Activated CD8-positive, alpha-beta memory T cell treated with anti-CD3 and anti-CD28 coated beads, Interleukin-2, amount 10 ng/mL, durations not matched to agents 7 days and 5 days (primary cell): ENCODE measurements around the gene NSMCE1. TPM values are rescaled to one million over a fixed set of nuclear protein-coding genes. Genes with fewer than 3 reads are reported as not detected.

Source experiments
- ATAC-seq: fragments of 150-1000 bp; cut with Tn5 transposase; one replicate; pipeline ENCODE4 v1.10.0; 2021; ENCODE audit warnings: moderate library complexity
- CTCF ChIA-PET: fragments of 350-600 bp; sonication (Branson Sonifier 250); formaldehyde crosslinking; loops from one replicate; lab custom pipeline; 2021; ENCODE audit warnings: antibody characterized with exemption; lab: Charles Lee
- DNase-seq: peaks from one replicate; pipeline ENCODE4 v3.0.0-alpha.2; 2020
- H3K27ac Mint-ChIP-seq: one replicate; pipeline ENCODE4 v1.8.0; 2021; ENCODE audit warnings: mild to moderate bottlenecking, mixed read lengths
- H3K27me3 Mint-ChIP-seq: one replicate; pipeline ENCODE4 v1.8.0; 2021; ENCODE audit warnings: mixed read lengths
- H3K36me3 Mint-ChIP-seq: one replicate; pipeline ENCODE4 v1.8.0; 2021; ENCODE audit warnings: mild to moderate bottlenecking, mixed read lengths
- H3K4me1 Mint-ChIP-seq: one replicate; pipeline ENCODE4 v1.8.0; 2021; ENCODE audit warnings: mixed read lengths
- H3K4me3 Mint-ChIP-seq: one replicate; pipeline ENCODE4 v1.8.0; 2021; ENCODE audit warnings: mild to moderate bottlenecking, moderate library complexity, mixed read lengths
- H3K9me3 Mint-ChIP-seq: one replicate; pipeline ENCODE4 v1.8.0; 2022; ENCODE audit warnings: low read depth, mixed read lengths
- total RNA-seq, 2 experiments: library from RNA; stranded (reverse); gene quantifications; one replicate each; pipeline ENCODE4 v1.2.3, GENCODE V29; 2021

Gene NSMCE1
- total RNA-seq, 2 experiments from 2014 or later = 75.9 to 94.0 TPM

GRCh38 chr16:27228045-27228444 lies 40.5 kb downstream of the NSMCE1 start:
- Mint-ChIP-seq H3K4me3 (no peak overlapping the region), H3K4me1 (peaks cover 64% of the 10 kb centered on the region), H3K27ac (no peak overlapping the region), H3K27me3 (no peaks in the 10 kb centered on the region), H3K36me3 (peaks cover 24% of the 10 kb centered on the region), H3K9me3 (no peaks in the 10 kb centered on the region)
- ATAC-seq (no peak), DNase-seq (no peak)
- CTCF ChIA-PET = interaction anchor here (3.5 to 8.1 kb wide), 2 partner anchors 48 to 140 kb away, joined by 16 to 64 read pairs; no protein-coding TSS in a partner anchor

GRCh38 chr16:27226976-27227705 lies 41.4 kb downstream of the NSMCE1 start:
- no peaks in the 10 kb centered on the region for H3K9me3 Mint-ChIP-seq
- H3K36me3 Mint-ChIP-seq = peaks cover 19% of the 10 kb centered on the region
- DNase-seq = no peak
- H3K27ac Mint-ChIP-seq = no peak overlapping the region
- CTCF ChIA-PET = interaction anchor here (3.5 to 8.1 kb wide), 2 partner anchors 48 to 141 kb away, joined by 16 to 64 read pairs; no protein-coding TSS in a partner anchor
- ATAC-seq = no peak
- no peak overlapping the region for H3K4me3 Mint-ChIP-seq
- no peaks in the 10 kb centered on the region for H3K27me3 Mint-ChIP-seq
- H3K4me1 Mint-ChIP-seq = peaks cover 55% of the 10 kb centered on the region

- no peaks in the 10 kb centered on the region for H3K27me3 Mint-ChIP-seq
- H3K4me1 Mint-ChIP-seq = peaks cover 48% of the 10 kb centered on the region
- peaks cover 15% of the 10 kb centered on the region for H3K36me3 Mint-ChIP-seq
- DNase-seq (no peak), ATAC-seq (no peak)
- no peak overlapping the region for H3K4me3 Mint-ChIP-seq
- no peaks in the 10 kb centered on the region for H3K9me3 Mint-ChIP-seq
- CTCF ChIA-PET = interaction anchor here (0.9 to 8.1 kb wide), 5 partner anchors 10 to 241 kb away, joined by 3 to 64 read pairs (median 8); no protein-coding TSS in a partner anchor
- H3K27ac Mint-ChIP-seq = peak overlapping the region; percentile 77
These were observed 42.1 kb downstream of the NSMCE1 start for GRCh38 chr16:27226476-27226875.

DNA sequence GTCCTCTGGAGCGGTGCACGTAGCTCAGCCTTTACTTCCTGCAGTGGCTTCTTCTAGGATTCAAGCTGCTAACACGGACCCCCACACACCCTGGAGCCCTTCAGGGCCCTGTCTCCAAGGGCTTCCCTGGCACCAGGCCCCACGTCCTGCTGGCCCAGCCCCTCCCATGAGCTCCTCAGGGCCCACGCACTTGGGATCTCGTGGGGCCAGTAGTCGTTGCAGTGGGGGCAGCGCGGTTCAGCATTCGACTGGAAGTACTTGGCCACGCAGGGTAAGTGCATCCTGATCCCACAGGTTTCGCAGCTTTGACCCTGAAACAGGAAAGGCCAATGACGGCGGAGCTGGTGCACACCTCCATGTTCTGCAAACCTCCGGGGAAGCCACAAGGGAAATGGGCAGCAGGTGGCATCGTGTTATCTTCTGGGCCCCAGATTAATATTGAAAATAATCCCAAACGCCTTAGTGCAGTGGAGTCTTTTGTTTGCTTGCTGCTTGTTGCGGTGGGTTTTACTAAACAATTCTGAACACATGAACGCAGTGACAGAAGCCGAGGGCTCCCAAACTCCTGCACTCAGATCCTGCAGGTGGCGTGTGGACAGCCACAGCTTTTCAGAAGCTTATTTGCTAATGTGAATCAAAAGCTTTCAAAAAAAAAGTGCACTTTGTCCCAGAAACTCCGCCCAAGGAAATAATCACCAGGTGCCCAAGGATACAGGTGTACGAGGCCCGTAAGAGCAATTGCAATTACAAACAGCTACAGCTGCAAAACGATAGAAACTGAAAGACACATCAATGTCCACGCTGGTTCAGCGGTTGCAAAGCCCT lies 42.8 kb downstream of the NSMCE1 start:
- H3K27me3 Mint-ChIP-seq = no peaks in the 10 kb centered on the region
- H3K4me3 Mint-ChIP-seq = no peak overlapping the region
- peaks cover 11% of the 10 kb centered on the region for H3K36me3 Mint-ChIP-seq
- DNase-seq (no peak), ATAC-seq (no peak)
- CTCF ChIA-PET = interaction anchor here (0.9 to 8.1 kb wide), 7 partner anchors 9 to 242 kb away, joined by 3 to 64 read pairs (median 8); no protein-coding TSS in a partner anchor
- H3K4me1 Mint-ChIP-seq = peaks cover 41% of the 10 kb centered on the region
- H3K9me3 Mint-ChIP-seq = no peaks in the 10 kb centered on the region
- H3K27ac Mint-ChIP-seq = peak overlapping the region; percentile 77

- Mint-ChIP-seq H3K36me3 (peaks cover 8% of the 10 kb centered on the region), H3K4me3 (no peak overlapping the region), H3K27ac (no peak overlapping the region), H3K4me1 (peaks cover 32% of the 10 kb centered on the region), H3K27me3 (no peaks in the 10 kb centered on the region), H3K9me3 (no peaks in the 10 kb centered on the region)
- ATAC-seq (no peak), DNase-seq (no peak)
- CTCF ChIA-PET = interaction anchor here (1.1 to 8.1 kb wide), 5 partner anchors 10 to 145 kb away, joined by 3 to 64 read pairs (median 13); no protein-coding TSS in a partner anchor
These were observed 43.8 kb downstream of the NSMCE1 start for GRCh38 chr16:27224741-27225300.

DNA sequence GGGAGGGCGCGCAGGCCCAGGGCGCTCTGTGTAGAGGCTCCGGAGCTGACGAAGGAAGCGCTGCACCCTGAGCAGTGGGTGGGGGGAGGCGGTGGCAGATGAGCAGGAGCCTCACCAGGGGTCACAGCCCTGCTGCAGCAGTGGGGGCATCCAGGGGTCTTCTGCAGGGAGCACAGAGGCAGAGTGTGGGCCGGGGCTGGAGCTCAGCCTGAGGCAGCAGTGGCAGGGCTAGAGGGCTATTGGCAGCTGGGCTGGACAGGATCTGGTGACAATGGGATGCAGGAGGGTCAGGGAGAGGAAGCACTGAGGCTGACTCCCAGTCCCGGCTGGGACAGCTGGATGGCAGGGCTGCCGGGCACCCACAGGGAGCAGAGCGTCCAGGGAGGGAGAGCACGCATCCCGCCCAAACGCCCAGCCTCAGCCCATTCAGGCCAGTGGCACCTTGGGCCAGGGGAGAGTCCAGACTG lies 44.3 kb downstream of the NSMCE1 start:
- no peak for ATAC-seq
- Mint-ChIP-seq H3K4me1 (peaks cover 28% of the 10 kb centered on the region), H3K4me3 (no peak overlapping the region), H3K9me3 (no peaks in the 10 kb centered on the region), H3K27me3 (no peaks in the 10 kb centered on the region), H3K27ac (no peak overlapping the region), H3K36me3 (peaks cover 8% of the 10 kb centered on the region)
- DNase-seq = no peak
- CTCF ChIA-PET = interaction anchor here (1.1 to 8.1 kb wide), 4 partner anchors 11 to 146 kb away, joined by 3 to 64 read pairs (median 10); no protein-coding TSS in a partner anchor

DNA sequence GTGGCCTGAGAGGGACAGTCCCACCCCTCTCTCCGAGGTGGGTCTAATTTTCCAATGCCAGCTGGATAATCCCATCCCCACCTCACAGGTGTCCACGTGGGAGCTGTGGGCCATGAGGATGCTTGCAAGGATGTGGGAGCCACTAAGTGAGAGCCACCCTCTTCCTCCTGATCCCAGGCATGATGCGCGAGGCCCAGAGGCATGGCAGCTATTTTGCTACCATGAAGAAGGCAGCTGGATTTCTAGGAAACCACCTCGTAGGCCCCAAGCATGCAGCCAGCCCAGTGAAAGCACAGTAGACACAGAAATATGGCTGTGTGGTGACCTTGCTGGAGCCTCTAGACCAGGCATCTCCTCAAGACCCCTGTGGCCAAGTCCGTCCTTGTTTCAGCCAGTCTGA lies 44.9 kb downstream of the NSMCE1 start:
- H3K4me3 Mint-ChIP-seq = no peak overlapping the region

GRCh38 chr16:27223226-27223610 lies 45.4 kb downstream of the NSMCE1 start:
- Mint-ChIP-seq H3K4me1 (peaks cover 24% of the 10 kb centered on the region), H3K27me3 (no peaks in the 10 kb centered on the region), H3K27ac (no peak overlapping the region), H3K9me3 (no peaks in the 10 kb centered on the region), H3K36me3 (peaks cover 8% of the 10 kb centered on the region), H3K4me3 (no peak overlapping the region)
- DNase-seq = no peak
- CTCF ChIA-PET = no interaction called here
- no peak for ATAC-seq

More for the DNA sequence above, 44.9 kb downstream of the NSMCE1 start:
- H3K4me1 Mint-ChIP-seq = peaks cover 24% of the 10 kb centered on the region
- DNase-seq (no peak), ATAC-seq (no peak)
- CTCF ChIA-PET = interaction anchor here (2.0 kb wide), 1 partner anchor 11 kb away, joined by 13 read pairs; no protein-coding TSS in a partner anchor
- no peaks in the 10 kb centered on the region for H3K27me3 Mint-ChIP-seq
- H3K36me3 Mint-ChIP-seq = peaks cover 8% of the 10 kb centered on the region
- H3K9me3 Mint-ChIP-seq = no peaks in the 10 kb centered on the region
- no peak overlapping the region for H3K27ac Mint-ChIP-seq

DNA sequence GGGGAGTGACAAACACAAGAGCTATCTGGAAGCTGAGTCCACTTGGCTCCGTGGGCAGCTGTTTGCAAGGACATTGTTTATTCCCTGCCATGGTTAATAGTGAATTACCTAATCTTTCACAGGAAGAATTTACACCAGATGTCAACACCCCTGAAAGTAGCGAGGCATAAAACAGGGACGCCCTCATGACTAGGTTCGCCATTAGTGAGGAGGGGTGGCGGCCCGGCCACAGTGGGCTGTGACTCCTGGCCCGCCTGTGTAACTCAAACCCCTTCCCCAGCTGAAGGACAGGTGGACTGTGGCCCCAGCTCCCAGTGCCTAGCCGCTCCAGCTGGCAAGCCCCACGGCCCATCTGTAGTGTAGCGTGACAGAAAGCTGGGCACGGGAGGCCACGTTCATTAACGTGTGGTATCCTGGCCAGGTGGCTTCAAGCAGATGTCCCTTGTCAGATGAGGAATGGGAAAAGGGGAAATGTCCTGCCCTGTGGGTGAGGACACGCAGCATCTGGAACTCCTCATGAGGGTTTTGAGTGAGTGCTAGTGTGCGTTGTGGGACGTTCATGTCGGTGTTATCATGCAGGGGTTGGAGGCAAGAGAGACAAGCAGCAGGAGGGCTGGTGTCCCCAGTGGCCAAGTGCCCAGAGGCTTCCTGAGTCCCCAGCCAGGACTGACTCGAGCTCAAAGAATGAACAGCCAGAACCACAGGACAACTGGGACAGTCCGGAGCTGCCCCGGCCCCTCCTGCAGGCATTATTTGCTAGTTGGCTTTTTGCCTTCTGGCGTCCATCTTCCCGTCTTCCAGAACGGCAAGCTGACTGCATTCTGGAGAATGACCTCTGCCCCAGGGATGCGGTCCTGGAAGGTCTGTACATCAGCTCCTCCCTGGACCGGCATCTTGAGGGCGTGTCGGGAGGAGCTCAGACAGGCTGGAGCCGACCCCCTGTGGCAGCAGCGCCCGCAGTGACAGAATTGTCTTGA lies 46.0 kb downstream of the NSMCE1 start:
- no peaks in the 10 kb centered on the region for H3K9me3 Mint-ChIP-seq
- H3K27ac Mint-ChIP-seq = no peak overlapping the region
- peaks cover 8% of the 10 kb centered on the region for H3K36me3 Mint-ChIP-seq
- no peak overlapping the region for H3K4me3 Mint-ChIP-seq
- ATAC-seq = no peak
- DNase-seq = no peak
- CTCF ChIA-PET = interaction anchor here (0.7 to 1.9 kb wide), 5 partner anchors 9 to 145 kb away, joined by 3 to 10 read pairs (median 6); no protein-coding TSS in a partner anchor
- H3K27me3 Mint-ChIP-seq = no peaks in the 10 kb centered on the region
- peaks cover 22% of the 10 kb centered on the region for H3K4me1 Mint-ChIP-seq

- CTCF ChIA-PET = interaction anchor here (0.7 to 1.9 kb wide), 5 partner anchors 10 to 146 kb away, joined by 3 to 10 read pairs (median 6); no protein-coding TSS in a partner anchor
- no peaks in the 10 kb centered on the region for H3K27me3 Mint-ChIP-seq
- H3K4me3 Mint-ChIP-seq = no peak overlapping the region
These were observed 46.9 kb downstream of the NSMCE1 start for GRCh38 chr16:27221576-27222248.

GRCh38 chr16:27220991-27221390 lies 47.6 kb downstream of the NSMCE1 start:
- no peaks in the 10 kb centered on the region for H3K9me3 Mint-ChIP-seq
- CTCF ChIA-PET = interaction anchor here (1.4 to 1.9 kb wide), 3 partner anchors 10 to 100 kb away, joined by 3 to 10 read pairs (median 10); no protein-coding TSS in a partner anchor
- peaks cover 8% of the 10 kb centered on the region for H3K4me1 Mint-ChIP-seq
- H3K27ac Mint-ChIP-seq = no peak overlapping the region
- H3K4me3 Mint-ChIP-seq = no peak overlapping the region
- DNase-seq = no peak
- no peak for ATAC-seq
- peaks cover 4% of the 10 kb centered on the region for H3K36me3 Mint-ChIP-seq
- no peaks in the 10 kb centered on the region for H3K27me3 Mint-ChIP-seq

More at GRCh38 chr16:27221576-27222248, 46.9 kb downstream of the NSMCE1 start:
- Mint-ChIP-seq H3K27ac (no peak overlapping the region), H3K9me3 (no peaks in the 10 kb centered on the region), H3K4me1 (peaks cover 14% of the 10 kb centered on the region), H3K36me3 (peaks cover 8% of the 10 kb centered on the region)
- no peak for DNase-seq
- no peak for ATAC-seq
